ENCODE measurements around the gene ARSI.

Gene ARSI

GRCh38 chr5:150295172-150295634 lies 7.5 kb downstream of the ARSI start:
- no peak for DNase-seq (ENCODE audit: extremely low read depth in 1 of 2, low read depth in 1 of 2)

- DNase-seq (ENCODE audit: extremely low read depth in 1 of 2, low read depth in 1 of 2), result no peak
Measured at GRCh38 chr5:150294551-150295071, 8.1 kb downstream of the ARSI start.

- no peak for DNase-seq (ENCODE audit: extremely low read depth in 1 of 2, low read depth in 1 of 2)
Measured at GRCh38 chr5:150293091-150293941, 9.4 kb downstream of the ARSI start.

- no peak for DNase-seq (ENCODE audit: extremely low read depth in 1 of 2, low read depth in 1 of 2)
Measured at GRCh38 chr5:150291388-150292385, 11.0 kb downstream of the ARSI start.

- no peak for DNase-seq (ENCODE audit: extremely low read depth in 1 of 2, low read depth in 1 of 2)
Measured at GRCh38 chr5:150289551-150290390, 12.9 kb downstream of the ARSI start, which contains the start of gene CAMK2A. Gene CAMK2A (minus strand): TSS chr5:150289773. CDS start chr5:150289625, 148 bp downstream.

- no peak for DNase-seq (ENCODE audit: extremely low read depth in 1 of 2, low read depth in 1 of 2)
Measured at GRCh38 chr5:150288791-150289190, 13.9 kb downstream of the ARSI start.

- no peak for DNase-seq (ENCODE audit: extremely low read depth in 1 of 2, low read depth in 1 of 2)
Measured at GRCh38 chr5:150288361-150288760, 14.3 kb downstream of the ARSI start.

- no peak for DNase-seq (ENCODE audit: extremely low read depth in 1 of 2, low read depth in 1 of 2)
Measured at GRCh38 chr5:150286820-150287219, 15.9 kb downstream of the ARSI start.

- no peak for DNase-seq (ENCODE audit: extremely low read depth in 1 of 2, low read depth in 1 of 2)
Measured at GRCh38 chr5:150285114-150285513, 17.6 kb downstream of the ARSI start.

- no peak for DNase-seq (ENCODE audit: extremely low read depth in 1 of 2, low read depth in 1 of 2)
Measured at GRCh38 chr5:150284311-150284710, 18.4 kb downstream of the ARSI start.

- DNase-seq (ENCODE audit: extremely low read depth in 1 of 2, low read depth in 1 of 2), result no peak
Measured at GRCh38 chr5:150283904-150284303, 18.8 kb downstream of the ARSI start.

GRCh38 chr5:150281987-150282386 lies 20.7 kb downstream of the ARSI start:
- DNase-seq (ENCODE audit: extremely low read depth in 1 of 2, low read depth in 1 of 2), result no peak

GRCh38 chr5:150279330-150280020 lies 23.2 kb downstream of the ARSI start:
- DNase-seq (ENCODE audit: extremely low read depth in 1 of 2, low read depth in 1 of 2), result no peak

GRCh38 chr5:150278916-150279315 lies 23.8 kb downstream of the ARSI start:
- no peak for DNase-seq (ENCODE audit: extremely low read depth in 1 of 2, low read depth in 1 of 2)

GRCh38 chr5:150278046-150278730 lies 24.5 kb downstream of the ARSI start:
- no peak for DNase-seq (ENCODE audit: extremely low read depth in 1 of 2, low read depth in 1 of 2)

- no peak for DNase-seq (ENCODE audit: extremely low read depth in 1 of 2, low read depth in 1 of 2)
Measured at GRCh38 chr5:150277043-150277442, 25.7 kb downstream of the ARSI start.

- no peak for DNase-seq (ENCODE audit: extremely low read depth in 1 of 2, low read depth in 1 of 2)
Measured at GRCh38 chr5:150274811-150275210, 27.9 kb downstream of the ARSI start.

GRCh38 chr5:150272531-150272930 lies 30.2 kb downstream of the ARSI start:
- DNase-seq (ENCODE audit: extremely low read depth in 1 of 2, low read depth in 1 of 2), result no peak

- DNase-seq (ENCODE audit: extremely low read depth in 1 of 2, low read depth in 1 of 2), result no peak
Measured at GRCh38 chr5:150271923-150272322, 30.8 kb downstream of the ARSI start.
